Suprapubic skin (tissue), 4 donors: ENCODE results near the gene C2CD4C.

Source experiments
- CTCF ChIP-seq, 2 donors: fragments of 200-600 bp in 1 of 2; fragments of 450-650 bp in 1 of 2; sonication (generic) in 1 of 2; IDR thresholded peaks; one replicate each; pipeline ENCODE4 v1.5.1; 2016 to 2019; ENCODE audit warnings: antibody characterized with exemption in 2 of 2, mild to moderate bottlenecking in 1 of 2, moderate library complexity in 1 of 2
- EP300 ChIP-seq: sonication (generic); formaldehyde crosslinking; IDR thresholded peaks from one replicate; pipeline ENCODE4 v1.6.1; 2017; ENCODE audit warnings: antibody characterized with exemption
- POLR2A ChIP-seq, 2 donors: fragments of 450-650 bp; IDR thresholded peaks; one replicate each; pipeline ENCODE4 v1.6.1; 2017; ENCODE audit warnings: antibody characterized with exemption in 2 of 2, mild to moderate bottlenecking in 2 of 2, moderate library complexity in 2 of 2
- POLR2AphosphoS5 ChIP-seq, 3 donors: sonication (generic); formaldehyde crosslinking; IDR thresholded peaks; one replicate each; pipeline ENCODE4 v1.6.1; 2017; ENCODE audit warnings: antibody characterized with exemption in 3 of 3

GRCh38 chr19:377801-378581 is 31.0 kb downstream of the C2CD4C start:
- TF ChIP-seq CTCF (IDR thresholded peaks at IDR 0.05) (no peak), POLR2A (IDR thresholded peaks at IDR 0.05) (no peak), POLR2AphosphoS5 (IDR thresholded peaks at IDR 0.05) (no peak), EP300 (no peak)
